Osteocyte (in vitro differentiated cells): ENCODE data around the gene CSGALNACT2. TPM values are rescaled to one million over a fixed set of nuclear protein-coding genes. Genes with fewer than 3 reads are reported as not detected.

ENCODE experiments used
- DNase-seq: peaks from one replicate; pipeline ENCODE4 v3.0.0; 2021; ENCODE audit warnings: mixed read lengths; ENCODE audit not compliant: unreplicated experiment; ENCODE audit errors: extremely low spot score
- H3K27ac Mint-ChIP-seq: one replicate; pipeline ENCODE4 v1.8.0; 2021; ENCODE audit warnings: mild to moderate bottlenecking, mixed read lengths; ENCODE audit not compliant: unreplicated experiment
- H3K27me3 Mint-ChIP-seq: one replicate; pipeline ENCODE4 v1.8.0; 2021; ENCODE audit warnings: mixed read lengths; ENCODE audit not compliant: unreplicated experiment
- H3K36me3 Mint-ChIP-seq: one replicate; pipeline ENCODE4 v1.8.0; 2021; ENCODE audit warnings: mixed read lengths; ENCODE audit not compliant: unreplicated experiment
- H3K4me1 Mint-ChIP-seq: one replicate; pipeline ENCODE4 v1.8.0; 2021; ENCODE audit warnings: mixed read lengths; ENCODE audit not compliant: unreplicated experiment
- H3K4me3 Mint-ChIP-seq: one replicate; pipeline ENCODE4 v1.8.0; 2021; ENCODE audit warnings: mild to moderate bottlenecking, moderate library complexity, mixed read lengths; ENCODE audit not compliant: unreplicated experiment
- H3K9me3 Mint-ChIP-seq: one replicate; pipeline ENCODE4 v1.8.0; 2021; ENCODE audit warnings: mixed read lengths; ENCODE audit not compliant: unreplicated experiment
- total RNA-seq: library from RNA; stranded (reverse); gene quantifications from 2 replicates; pipeline ENCODE4 v1.2.1, GENCODE V29; 2021
- TF ChIP-seq, protein P1 (sequence below): fragments of 200-600 bp; sonication (generic); IDR thresholded peaks from 2 replicates; pipeline ENCODE4 v1.5.0; 2021; ENCODE audit warnings: antibody characterized with exemption, mild to moderate bottlenecking, moderate library complexity

CSGALNACT2 gene
- total RNA-seq, 1 donor from 2014 or later: 36.6 TPM

DNA sequence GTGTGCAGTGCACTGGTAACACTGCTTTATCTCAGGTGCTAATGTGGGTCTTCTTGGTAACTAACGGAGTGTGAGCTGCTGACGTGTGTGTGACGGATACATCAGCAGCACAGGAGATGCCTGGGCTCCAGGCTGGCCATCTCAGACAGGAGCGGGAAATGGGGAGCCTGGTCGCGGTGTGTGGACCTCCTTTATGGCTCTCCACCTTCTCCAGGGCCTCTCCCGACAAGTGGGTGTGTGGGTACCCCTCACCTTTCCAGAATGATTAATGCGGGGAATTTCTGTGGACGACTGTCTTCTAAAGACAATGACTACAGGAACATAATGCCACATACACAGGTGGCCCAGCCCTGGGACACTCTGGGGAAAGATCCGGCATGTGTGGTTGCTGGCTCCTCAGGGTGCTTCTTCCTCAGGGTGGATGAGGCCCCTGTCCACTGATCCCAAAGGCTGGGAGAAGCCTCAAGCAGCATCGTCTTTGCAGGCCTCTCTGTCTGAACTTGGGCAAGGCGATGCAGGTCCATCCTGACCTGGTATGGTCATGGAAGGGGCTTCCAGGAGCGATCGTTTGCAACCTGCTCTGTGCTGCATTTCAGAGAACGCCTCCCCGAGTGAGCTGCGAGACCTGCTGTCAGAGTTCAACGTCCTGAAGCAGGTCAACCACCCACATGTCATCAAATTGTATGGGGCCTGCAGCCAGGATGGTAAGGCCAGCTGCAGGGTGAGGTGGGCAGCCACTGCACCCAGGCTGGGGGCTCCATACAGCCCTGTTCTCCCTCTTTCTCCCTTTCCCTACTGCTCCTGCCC lies 20.3 kb upstream of the CSGALNACT2 start:
- DNase-seq: no peak
- peaks cover 13% of the 10 kb centered on the region for H3K4me1 Mint-ChIP-seq
- H3K27me3 Mint-ChIP-seq: peaks cover 4% of the 10 kb centered on the region
- TF ChIP-seq, protein P1, sequence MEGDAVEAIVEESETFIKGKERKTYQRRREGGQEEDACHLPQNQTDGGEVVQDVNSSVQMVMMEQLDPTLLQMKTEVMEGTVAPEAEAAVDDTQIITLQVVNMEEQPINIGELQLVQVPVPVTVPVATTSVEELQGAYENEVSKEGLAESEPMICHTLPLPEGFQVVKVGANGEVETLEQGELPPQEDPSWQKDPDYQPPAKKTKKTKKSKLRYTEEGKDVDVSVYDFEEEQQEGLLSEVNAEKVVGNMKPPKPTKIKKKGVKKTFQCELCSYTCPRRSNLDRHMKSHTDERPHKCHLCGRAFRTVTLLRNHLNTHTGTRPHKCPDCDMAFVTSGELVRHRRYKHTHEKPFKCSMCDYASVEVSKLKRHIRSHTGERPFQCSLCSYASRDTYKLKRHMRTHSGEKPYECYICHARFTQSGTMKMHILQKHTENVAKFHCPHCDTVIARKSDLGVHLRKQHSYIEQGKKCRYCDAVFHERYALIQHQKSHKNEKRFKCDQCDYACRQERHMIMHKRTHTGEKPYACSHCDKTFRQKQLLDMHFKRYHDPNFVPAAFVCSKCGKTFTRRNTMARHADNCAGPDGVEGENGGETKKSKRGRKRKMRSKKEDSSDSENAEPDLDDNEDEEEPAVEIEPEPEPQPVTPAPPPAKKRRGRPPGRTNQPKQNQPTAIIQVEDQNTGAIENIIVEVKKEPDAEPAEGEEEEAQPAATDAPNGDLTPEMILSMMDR: no peak
- no peak overlapping the region for H3K27ac Mint-ChIP-seq
- no peaks in the 10 kb centered on the region for H3K9me3 Mint-ChIP-seq
- no peak overlapping the region for H3K4me3 Mint-ChIP-seq
- no peaks in the 10 kb centered on the region for H3K36me3 Mint-ChIP-seq

DNA sequence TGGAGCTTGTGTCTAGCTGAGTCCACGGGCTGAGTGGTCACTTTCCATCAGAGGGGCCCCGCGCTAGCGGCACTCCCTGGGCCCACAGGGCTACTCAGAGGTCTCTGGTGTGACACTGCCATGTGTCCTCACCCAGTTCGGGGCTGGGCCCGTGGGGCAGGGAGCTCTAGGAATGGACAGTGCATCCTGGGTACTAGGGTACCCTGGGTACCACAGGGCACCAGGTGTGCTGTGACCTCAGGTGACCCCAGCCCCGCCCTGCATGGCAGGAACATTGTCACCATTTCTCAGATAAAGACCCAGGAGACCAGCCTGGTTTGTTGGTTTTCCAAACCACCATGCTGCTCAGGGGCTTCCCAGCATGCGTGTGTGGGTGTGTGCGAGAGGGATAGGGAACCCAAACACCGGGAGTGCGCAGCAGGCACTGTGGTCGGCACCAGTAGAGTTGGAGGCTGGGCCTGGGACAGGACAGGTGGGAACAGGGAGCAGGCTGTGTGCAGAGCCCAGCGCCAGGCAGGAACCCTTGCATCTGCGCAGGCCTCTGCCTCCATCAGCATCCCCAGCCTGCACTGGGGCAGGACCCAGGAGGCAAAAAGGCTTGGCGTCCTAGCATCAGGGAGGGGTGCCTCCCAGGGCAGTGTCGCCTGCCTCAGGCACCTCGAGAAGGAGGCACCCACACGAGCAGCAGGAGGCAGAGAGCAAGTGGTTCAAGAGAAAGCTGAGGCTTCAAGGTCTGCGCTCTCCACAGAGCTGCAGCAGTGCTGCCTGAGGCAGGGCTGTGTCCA lies 19.4 kb upstream of the CSGALNACT2 start:
- H3K27ac Mint-ChIP-seq: no peak overlapping the region
- peaks cover 4% of the 10 kb centered on the region for H3K27me3 Mint-ChIP-seq
- TF ChIP-seq, protein P1: no peak
- DNase-seq: no peak
- H3K9me3 Mint-ChIP-seq: no peaks in the 10 kb centered on the region
- H3K4me3 Mint-ChIP-seq: no peak overlapping the region
- peaks cover 13% of the 10 kb centered on the region for H3K4me1 Mint-ChIP-seq
- no peaks in the 10 kb centered on the region for H3K36me3 Mint-ChIP-seq

DNA sequence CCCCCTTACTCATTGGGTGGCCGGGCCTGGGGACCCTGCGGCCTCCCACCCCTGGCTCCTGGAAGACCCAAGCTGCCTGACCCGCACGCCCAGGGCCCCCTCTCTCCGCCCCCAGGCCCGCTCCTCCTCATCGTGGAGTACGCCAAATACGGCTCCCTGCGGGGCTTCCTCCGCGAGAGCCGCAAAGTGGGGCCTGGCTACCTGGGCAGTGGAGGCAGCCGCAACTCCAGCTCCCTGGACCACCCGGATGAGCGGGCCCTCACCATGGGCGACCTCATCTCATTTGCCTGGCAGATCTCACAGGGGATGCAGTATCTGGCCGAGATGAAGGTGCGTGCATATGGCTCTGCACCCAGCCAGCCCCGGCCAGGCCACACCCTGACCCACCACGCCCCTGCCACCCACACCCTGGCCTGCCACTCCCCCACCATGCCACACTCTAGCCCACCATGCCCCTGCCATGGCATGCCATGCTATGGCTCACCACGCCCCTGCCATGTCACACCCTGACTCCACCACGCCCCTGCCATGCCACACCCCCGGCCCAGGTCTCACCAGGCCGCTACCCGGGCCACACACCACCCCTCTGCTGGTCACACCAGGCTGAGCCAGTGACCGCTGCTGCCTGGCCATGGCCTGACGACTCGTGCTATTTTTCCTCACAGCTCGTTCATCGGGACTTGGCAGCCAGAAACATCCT lies 18.7 kb upstream of the CSGALNACT2 start:
- Mint-ChIP-seq H3K4me3 (no peak overlapping the region), H3K36me3 (no peaks in the 10 kb centered on the region), H3K27me3 (peaks cover 4% of the 10 kb centered on the region), H3K4me1 (peaks cover 13% of the 10 kb centered on the region), H3K27ac (no peak overlapping the region), H3K9me3 (no peaks in the 10 kb centered on the region)
- DNase-seq: no peak
- TF ChIP-seq, protein P1: no peak

DNA sequence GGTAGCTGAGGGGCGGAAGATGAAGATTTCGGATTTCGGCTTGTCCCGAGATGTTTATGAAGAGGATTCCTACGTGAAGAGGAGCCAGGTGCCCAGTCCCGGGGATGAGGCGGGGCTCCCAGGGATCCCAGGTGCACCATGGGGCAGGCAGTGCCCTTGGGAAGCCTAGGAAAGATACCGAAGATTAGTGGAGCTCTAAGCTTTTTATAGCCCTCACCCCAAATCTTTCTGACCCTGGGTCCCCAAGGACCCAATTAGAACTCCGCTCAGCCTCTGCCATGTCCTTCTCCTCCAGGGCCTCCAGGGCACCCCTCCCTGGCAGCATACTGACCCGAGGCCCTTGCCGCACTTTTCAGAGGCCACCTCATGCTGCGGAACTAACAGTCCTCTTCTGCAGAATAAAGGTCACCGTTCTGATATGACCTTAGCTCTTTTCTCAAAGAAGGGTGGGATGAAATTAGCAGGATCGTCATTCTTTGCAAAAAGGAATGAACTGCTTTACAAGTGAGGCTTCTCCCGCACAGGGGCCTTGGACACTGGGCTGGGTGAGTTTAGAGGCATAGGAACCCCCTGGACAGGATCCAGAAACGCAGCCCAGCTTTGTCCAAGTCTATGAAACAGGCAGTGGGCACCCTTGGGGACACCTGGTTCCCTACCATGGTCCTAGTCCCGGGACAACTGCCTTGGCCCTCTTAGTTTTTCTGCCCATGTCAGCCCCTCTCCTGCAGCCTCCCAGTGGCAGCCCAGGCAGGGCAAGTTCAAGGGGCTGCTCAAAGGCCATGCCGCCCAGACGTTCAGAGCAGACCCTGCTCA lies 17.9 kb upstream of the CSGALNACT2 start:
- Mint-ChIP-seq H3K4me1 (peaks cover 13% of the 10 kb centered on the region), H3K27me3 (peaks cover 4% of the 10 kb centered on the region), H3K36me3 (no peaks in the 10 kb centered on the region), H3K4me3 (no peak overlapping the region), H3K9me3 (no peaks in the 10 kb centered on the region), H3K27ac (no peak overlapping the region)
- TF ChIP-seq, protein P1: no peak
- no peak for DNase-seq
